Naive thymus-derived CD4-positive, alpha-beta T cell (primary cell): ENCODE measurements around the gene OTX1. TPM values are rescaled to one million over a fixed set of nuclear protein-coding genes. Genes with fewer than 3 reads are reported as not detected.

ENCODE experiments used
- ATAC-seq: fragments of 150-1000 bp; cut with Tn5 transposase; 2 replicates; pipeline ENCODE4 v1.10.0; 2021; ENCODE audit warnings: mild to moderate bottlenecking, moderate library complexity
- CTCF ChIA-PET: fragments of 350-600 bp; sonication (Branson Sonifier 250); formaldehyde crosslinking; loops from one replicate; lab custom pipeline; 2021; ENCODE audit warnings: antibody characterized with exemption; lab: Charles Lee
- POLR2A ChIA-PET: fragments of 350-600 bp; sonication (Branson Sonifier 250); formaldehyde crosslinking; loops from one replicate; lab custom pipeline; 2021; ENCODE audit warnings: antibody characterized with exemption, inconsistent platforms; lab: Charles Lee
- DNase-seq, 9 donors: peaks; one replicate each; pipeline versions ENCODE4 v3.0.0 to v3.0.0-alpha.2; 2020 to 2022; ENCODE audit warnings: mixed read lengths in 1 of 9
- H3K27ac ChIP-seq: one replicate; pipeline ENCODE4 v1.7.0; 2013; ENCODE audit warnings: mild to moderate bottlenecking, low read depth, low read length, moderate library complexity
- H3K27me3 ChIP-seq, 2 donors: one replicate each; pipeline ENCODE4 v1.7.0; 2013; ENCODE audit warnings: low read length in 2 of 2, mild to moderate bottlenecking in 2 of 2, moderate library complexity in 2 of 2; ENCODE audit not compliant: control insufficient read depth in 2 of 2, insufficient read depth in 2 of 2
- H3K36me3 ChIP-seq, 3 experiments: 1 replicate in 2 of 3; 2 replicates in 1 of 3; pipeline ENCODE4 v1.7.0; 2013; ENCODE audit warnings: low read length in 3 of 3, mild to moderate bottlenecking in 3 of 3, moderate library complexity in 1 of 3; ENCODE audit not compliant: insufficient read depth in 3 of 3, control insufficient read depth in 2 of 3
- H3K4me1 ChIP-seq, 2 donors: one replicate each; pipeline ENCODE4 v1.7.0; 2013; ENCODE audit warnings: low read length in 2 of 2, mild to moderate bottlenecking in 2 of 2, moderate library complexity in 1 of 2; ENCODE audit not compliant: control insufficient read depth in 2 of 2, insufficient read depth in 2 of 2
- H3K4me3 ChIP-seq: 2 replicates; pipeline ENCODE4 v1.7.0; 2013; ENCODE audit warnings: mild to moderate bottlenecking, low read length
- H3K9me3 ChIP-seq, 3 experiments: 1 replicate in 2 of 3; 2 replicates in 1 of 3; pipeline ENCODE4 v1.7.0; 2013; ENCODE audit warnings: low read length in 3 of 3; ENCODE audit not compliant: control insufficient read depth in 2 of 3
- H3K27ac Mint-ChIP-seq, 9 donors: one replicate each; pipeline ENCODE4 v1.8.0; 2020 to 2022; ENCODE audit warnings: mixed read lengths in 9 of 9, mild to moderate bottlenecking in 8 of 9, moderate library complexity in 5 of 9, inconsistent platforms in 2 of 9
- H3K27me3 Mint-ChIP-seq, 5 donors: one replicate each; pipeline ENCODE4 v1.8.0; 2021 to 2022; ENCODE audit warnings: mixed read lengths in 5 of 5, mild to moderate bottlenecking in 1 of 5
- H3K36me3 Mint-ChIP-seq, 5 donors: one replicate each; pipeline ENCODE4 v1.8.0; 2020 to 2022; ENCODE audit warnings: mixed read lengths in 5 of 5, mild to moderate bottlenecking in 3 of 5, inconsistent platforms in 1 of 5
- H3K4me1 Mint-ChIP-seq, 7 donors: one replicate each; pipeline ENCODE4 v1.8.0; 2020 to 2022; ENCODE audit warnings: mixed read lengths in 7 of 7, mild to moderate bottlenecking in 3 of 7, inconsistent platforms in 1 of 7
- H3K4me3 Mint-ChIP-seq, 10 donors: one replicate each; pipeline ENCODE4 v1.8.0; 2020 to 2022; ENCODE audit warnings: mild to moderate bottlenecking in 10 of 10, mixed read lengths in 10 of 10, moderate library complexity in 6 of 10, inconsistent platforms in 2 of 10
- H3K9me3 Mint-ChIP-seq, 11 donors: one replicate each; pipeline ENCODE4 v1.8.0; 2020 to 2022; ENCODE audit warnings: mixed read lengths in 11 of 11, mild to moderate bottlenecking in 4 of 11, inconsistent platforms in 1 of 11, moderate library complexity in 1 of 11
- intact Hi-C, 2 donors: fragments of 100-400 bp; cut with micrococcal nuclease; formaldehyde crosslinking; loops; one replicate each; pipeline ENCODE4 v1.15.1; 2023
- polyA plus RNA-seq, 2 donors: library from polyadenylated mRNA; unstranded; fragments of 300-500 nt; fragmentation: Illumina TruSeq; gene quantifications; one replicate each; pipeline ENCODE4 v1.2.3, GENCODE V29; 2021
- total RNA-seq, 6 experiments: library from RNA in 5 of 6; stranded (reverse) in 5 of 6; gene quantifications; 1 replicate in 5 of 6; 2 replicates in 1 of 6; pipeline ENCODE4 v1.2.3 and lab custom pipeline; 2021 to 2026

OTX1 gene
- total and polyA plus RNA-seq, 7 experiments from 2014 or later = not detected

- Histone ChIP-seq H3K27me3 (no peaks in the 10 kb centered on the region), H3K9me3 (no peaks in the 10 kb centered on the region), H3K27ac (no peak overlapping the region), H3K36me3 (no peaks in the 10 kb centered on the region), H3K4me1 (no peaks in the 10 kb centered on the region), H3K4me3 (no peak overlapping the region)
- Mint-ChIP-seq H3K27ac (no peak overlapping the region), H3K9me3 (no peaks in the 10 kb centered on the region), H3K36me3 (peaks cover 0 to 38% (median 28%) of the 10 kb centered on the region in 5 donors), H3K4me3 (no peak overlapping the region), H3K4me1 (no peaks in the 10 kb centered on the region), H3K27me3 (no peaks in the 10 kb centered on the region)
- intact Hi-C loops = no loop called here
- ATAC-seq (no peak), DNase-seq (no peak)
- POLR2A ChIA-PET = no interaction called here
- CTCF ChIA-PET = interaction anchor here (1.0 kb wide), 1 partner anchor 12 kb away, joined by 3 read pairs; no protein-coding TSS in a partner anchor
These were observed 21.6 kb upstream of the OTX1 start for GRCh38 chr2:63029058-63029457.

- DNase-seq (no peak), ATAC-seq (no peak)
- peaks cover 0 to 8% (median 6%) of the 10 kb centered on the region in 5 donors for H3K27me3 Mint-ChIP-seq
- Histone ChIP-seq H3K27ac (no peak overlapping the region), H3K4me1 (no peaks in the 10 kb centered on the region), H3K36me3 (no peaks in the 10 kb centered on the region), H3K27me3 (no peaks in the 10 kb centered on the region), H3K9me3 (no peaks in the 10 kb centered on the region), H3K4me3 (no peak overlapping the region)
- H3K9me3 Mint-ChIP-seq = no peaks in the 10 kb centered on the region
- ChIA-PET CTCF (interaction anchor here (1.1 kb wide), 1 partner anchor 163 kb away, joined by 3 read pairs; no protein-coding TSS in a partner anchor), POLR2A (no interaction called here)
- H3K27ac Mint-ChIP-seq = no peak overlapping the region
- no peaks in the 10 kb centered on the region for H3K4me1 Mint-ChIP-seq
- intact Hi-C loops = no loop called here
- peaks cover 0 to 27% (median 20%) of the 10 kb centered on the region in 5 donors for H3K36me3 Mint-ChIP-seq
- H3K4me3 Mint-ChIP-seq = no peak overlapping the region
These were observed 16.1 kb upstream of the OTX1 start for GRCh38 chr2:63034526-63034925.

- ChIA-PET CTCF (interaction anchor here (1.1 kb wide), 1 partner anchor 164 kb away, joined by 3 read pairs; no protein-coding TSS in a partner anchor), POLR2A (no interaction called here)
- no peak overlapping the region for H3K4me3 ChIP-seq
- intact Hi-C loops = no loop called here
- Mint-ChIP-seq H3K36me3 (peaks cover 0 to 27% (median 18%) of the 10 kb centered on the region in 5 donors), H3K4me3 (no peak overlapping the region), H3K27me3 (peaks cover 0 to 8% (median 6%) of the 10 kb centered on the region in 5 donors), H3K4me1 (no peaks in the 10 kb centered on the region), H3K9me3 (no peaks in the 10 kb centered on the region), H3K27ac (no peak overlapping the region)
- H3K27ac ChIP-seq = no peak overlapping the region
- H3K27me3 ChIP-seq = no peaks in the 10 kb centered on the region
- ATAC-seq = no peak
- DNase-seq = no peak
- H3K9me3 ChIP-seq = no peaks in the 10 kb centered on the region
- no peaks in the 10 kb centered on the region for H3K36me3 ChIP-seq
- H3K4me1 ChIP-seq = no peaks in the 10 kb centered on the region
These were observed 15.5 kb upstream of the OTX1 start for GRCh38 chr2:63035169-63035568.

GRCh38 chr2:63035660-63036059 lies 15.0 kb upstream of the OTX1 start:
- Histone ChIP-seq H3K27me3 (no peaks in the 10 kb centered on the region), H3K4me3 (no peak overlapping the region), H3K9me3 (no peaks in the 10 kb centered on the region), H3K27ac (no peak overlapping the region), H3K4me1 (no peaks in the 10 kb centered on the region), H3K36me3 (no peaks in the 10 kb centered on the region)
- Mint-ChIP-seq H3K27me3 (peaks cover 0 to 8% (median 6%) of the 10 kb centered on the region in 5 donors), H3K27ac (no peak overlapping the region), H3K36me3 (peaks cover 0 to 27% (median 20%) of the 10 kb centered on the region in 5 donors), H3K9me3 (no peaks in the 10 kb centered on the region), H3K4me3 (no peak overlapping the region), H3K4me1 (no peaks in the 10 kb centered on the region)
- CTCF ChIA-PET = no interaction called here
- ATAC-seq = no peak
- no peak for DNase-seq
- POLR2A ChIA-PET = no interaction called here
- intact Hi-C loops = no loop called here

- peaks cover 0 to 27% (median 24%) of the 10 kb centered on the region in 5 donors for H3K36me3 Mint-ChIP-seq
- no peak for ATAC-seq
- H3K27ac Mint-ChIP-seq = no peak overlapping the region
- no peaks in the 10 kb centered on the region for H3K4me1 Mint-ChIP-seq
- intact Hi-C loops = no loop called here
- H3K4me3 ChIP-seq = no peak overlapping the region
- CTCF ChIA-PET = no interaction called here
- peaks cover 0 to 8% (median 6%) of the 10 kb centered on the region in 5 donors for H3K27me3 Mint-ChIP-seq
- no peak for DNase-seq
- no peaks in the 10 kb centered on the region for H3K4me1 ChIP-seq
- POLR2A ChIA-PET = no interaction called here
- H3K36me3 ChIP-seq = no peaks in the 10 kb centered on the region
- H3K27me3 ChIP-seq = no peaks in the 10 kb centered on the region
- no peak overlapping the region for H3K4me3 Mint-ChIP-seq
- H3K9me3 Mint-ChIP-seq = no peaks in the 10 kb centered on the region
- H3K9me3 ChIP-seq = no peaks in the 10 kb centered on the region
- H3K27ac ChIP-seq = no peak overlapping the region
These were observed 12.6 kb upstream of the OTX1 start for GRCh38 chr2:63038034-63038433.

- ATAC-seq (no peak), DNase-seq (no peak)
- Mint-ChIP-seq H3K36me3 (peaks cover 0 to 51% (median 46%) of the 10 kb centered on the region in 5 donors), H3K9me3 (peaks cover 0 to 6% (median 0%) of the 10 kb centered on the region in 11 donors), H3K27ac (no peak overlapping the region), H3K4me1 (peaks cover 0 to 8% (median 0%) of the 10 kb centered on the region in 7 donors), H3K27me3 (peaks cover 14 to 31% (median 20%) of the 10 kb centered on the region in 5 donors), H3K4me3 (no peak overlapping the region)
- H3K27me3 ChIP-seq = no peaks in the 10 kb centered on the region
- intact Hi-C loops = no loop called here
- CTCF ChIA-PET = interaction anchor here (0.9 kb wide), 1 partner anchor 11 kb away, joined by 3 read pairs; no protein-coding TSS in a partner anchor
- no peak overlapping the region for H3K27ac ChIP-seq
- no peaks in the 10 kb centered on the region for H3K36me3 ChIP-seq
- no peaks in the 10 kb centered on the region for H3K9me3 ChIP-seq
- H3K4me3 ChIP-seq = no peak overlapping the region
- no peaks in the 10 kb centered on the region for H3K4me1 ChIP-seq
- POLR2A ChIA-PET = no interaction called here
These were observed 10.0 kb upstream of the OTX1 start for GRCh38 chr2:63040586-63040985.

GRCh38 chr2:63041592-63041991 lies 9.0 kb upstream of the OTX1 start:
- Mint-ChIP-seq H3K36me3 (peaks cover under 1 to 60% (median 49%) of the 10 kb centered on the region in 5 donors), H3K4me1 (peaks cover 0 to 18% (median 4%) of the 10 kb centered on the region in 7 donors), H3K4me3 (no peak overlapping the region), H3K27ac (no peak overlapping the region), H3K9me3 (peaks cover 0 to 6% (median 0%) of the 10 kb centered on the region in 11 donors), H3K27me3 (peaks cover 24 to 41% (median 30%) of the 10 kb centered on the region in 5 donors)
- DNase-seq (no peak), ATAC-seq (no peak)
- POLR2A ChIA-PET = no interaction called here
- intact Hi-C loops = no loop called here
- CTCF ChIA-PET = interaction anchor here (0.7 to 0.9 kb wide), 2 partner anchors 12 to 49 kb away, joined by 3 read pairs; no protein-coding TSS in a partner anchor
- H3K4me3 ChIP-seq = no peak overlapping the region
- peaks cover 3 to 4% of the 10 kb centered on the region in 2 donors for H3K27me3 ChIP-seq
- H3K27ac ChIP-seq = no peak overlapping the region
- H3K36me3 ChIP-seq = no peaks in the 10 kb centered on the region
- peaks cover 0 to under 1% of the 10 kb centered on the region in 2 donors for H3K4me1 ChIP-seq
- H3K9me3 ChIP-seq = no peaks in the 10 kb centered on the region
